GM19463 (cell line): Measurements from ENCODE around the gene NPIPB2.
"Not testable (repeated sequence)": the region's sequence is repeated elsewhere in the genome, so short reads cannot be mapped to it uniquely, and the experiment has no call there.

ENCODE experiments used
- ATAC-seq: cut with Tn5 transposase; IDR thresholded peaks from one replicate; pipeline ENCODE4 v1.9.1; 2021; ENCODE audit warnings: mild to moderate bottlenecking, moderate library complexity; ENCODE audit not compliant: unreplicated experiment

NPIPB2 gene

DNA sequence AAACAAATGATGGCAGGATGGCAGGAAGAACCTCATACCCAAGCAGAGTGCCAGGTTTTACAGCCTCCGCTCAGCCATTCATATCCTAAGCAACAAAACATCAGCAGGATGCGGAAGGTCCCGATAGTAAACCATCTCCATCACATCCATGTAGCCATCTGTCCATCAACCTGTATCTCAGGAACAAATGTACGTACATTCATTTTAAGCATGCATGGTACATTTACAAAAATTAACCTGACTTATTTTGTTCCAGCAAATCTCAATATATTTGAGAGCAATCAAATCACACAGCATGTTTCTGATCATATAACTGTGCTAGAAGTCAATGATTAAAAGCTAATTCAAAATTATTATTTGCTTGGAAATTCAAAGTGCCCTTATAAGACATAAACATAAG is at the start of gene NPIPB2:
Gene NPIPB2, minus strand, starts transcription at position 101 of the 400 bp plus-strand sequence. Its CDS starts 0 bp downstream, at position 101.
- ATAC-seq, result not testable (repeated sequence)

DNA sequence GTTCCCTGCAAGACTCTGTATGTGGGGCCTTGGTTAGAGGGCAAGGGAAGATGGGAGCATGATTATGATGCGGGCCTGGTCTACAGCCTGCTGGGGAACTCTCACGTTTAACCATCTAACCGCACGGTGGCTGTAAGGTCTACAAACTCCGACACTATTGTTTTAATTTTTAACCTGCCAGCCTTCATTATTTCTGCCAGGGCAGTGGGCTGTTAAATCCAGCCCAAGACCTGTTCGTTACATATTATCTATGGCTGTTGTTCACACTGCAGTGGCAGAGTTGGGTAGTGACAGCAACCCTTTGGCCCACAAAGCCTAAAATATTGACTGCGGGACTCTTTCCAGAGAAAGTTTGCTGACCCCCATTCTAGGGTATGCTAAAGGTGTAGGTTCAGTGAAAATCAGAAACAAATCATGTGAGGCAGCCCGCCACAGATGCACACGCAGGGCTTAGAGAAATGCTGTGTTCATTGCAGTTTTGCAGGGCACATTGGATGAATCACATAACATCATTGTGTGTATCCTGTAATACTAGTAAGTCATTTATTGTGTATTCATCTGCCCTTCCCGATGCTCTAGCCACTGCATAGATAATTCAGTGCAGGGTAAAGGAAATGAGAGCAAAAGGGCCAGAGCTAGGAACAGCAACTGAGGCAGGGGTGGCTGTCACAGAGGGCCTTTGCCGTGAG is 49.0 kb upstream of the NPIPB2 start:
- peak; percentile 63 for ATAC-seq

DNA sequence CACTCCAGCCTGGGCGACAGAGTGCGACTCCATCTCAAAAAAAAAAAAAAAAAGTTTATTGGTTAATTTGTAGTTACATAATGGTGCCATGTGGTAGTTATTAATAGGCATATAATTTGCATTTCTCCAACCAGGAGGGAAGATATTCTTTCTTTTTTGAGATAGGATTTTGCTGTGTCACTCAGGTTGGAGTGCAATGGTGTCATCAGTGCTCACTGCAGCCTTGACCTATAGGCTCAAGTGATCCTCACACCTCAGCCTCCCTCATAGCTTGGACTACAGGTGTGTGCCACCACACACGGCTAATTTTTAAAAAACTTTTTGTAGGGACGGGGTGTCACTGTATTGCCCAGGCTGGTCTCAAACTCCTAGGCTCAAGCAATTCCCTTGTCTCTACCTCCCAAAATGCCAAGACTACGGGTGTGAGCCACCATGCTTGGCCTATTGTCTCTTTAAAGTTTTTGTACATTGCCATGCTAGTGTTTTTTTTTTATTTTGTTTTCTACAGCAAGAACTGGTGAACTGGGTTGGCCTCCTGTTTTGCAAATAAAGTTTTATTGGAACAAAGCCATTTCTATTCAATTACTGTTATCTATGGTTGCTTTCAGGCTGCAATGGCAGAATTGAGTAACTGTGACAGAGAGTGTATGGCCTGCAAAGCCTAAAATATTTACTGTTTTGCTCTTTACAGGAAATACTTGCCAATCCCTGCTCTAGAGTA is 46.6 kb upstream of the NPIPB2 start:
- ATAC-seq, result no peak

DNA sequence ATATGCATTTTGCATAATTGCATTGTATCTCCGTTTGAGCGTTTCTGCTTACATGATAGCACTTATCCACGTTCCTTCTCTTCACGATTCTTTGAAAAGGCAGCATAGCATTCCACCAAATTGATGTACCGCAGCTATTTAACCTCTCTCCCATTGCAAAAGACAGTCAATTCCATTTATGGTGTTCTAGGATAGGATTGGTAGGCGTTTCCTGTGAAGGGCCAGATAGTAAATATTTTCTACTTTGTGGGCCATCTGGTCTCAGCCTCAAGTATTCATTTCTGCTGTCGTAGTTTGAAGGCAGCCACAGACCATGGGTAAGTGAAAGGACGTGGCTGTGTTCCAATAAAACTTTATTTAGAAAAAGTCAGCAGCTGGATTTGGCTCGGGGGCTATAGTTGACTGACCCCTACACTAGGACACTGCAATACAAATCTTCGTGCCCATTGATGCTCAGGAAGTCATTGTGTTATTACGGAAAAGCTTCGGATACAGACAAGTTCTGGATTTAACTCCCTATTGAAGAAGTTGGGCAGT is 44.7 kb upstream of the NPIPB2 start:
- no peak for ATAC-seq

DNA sequence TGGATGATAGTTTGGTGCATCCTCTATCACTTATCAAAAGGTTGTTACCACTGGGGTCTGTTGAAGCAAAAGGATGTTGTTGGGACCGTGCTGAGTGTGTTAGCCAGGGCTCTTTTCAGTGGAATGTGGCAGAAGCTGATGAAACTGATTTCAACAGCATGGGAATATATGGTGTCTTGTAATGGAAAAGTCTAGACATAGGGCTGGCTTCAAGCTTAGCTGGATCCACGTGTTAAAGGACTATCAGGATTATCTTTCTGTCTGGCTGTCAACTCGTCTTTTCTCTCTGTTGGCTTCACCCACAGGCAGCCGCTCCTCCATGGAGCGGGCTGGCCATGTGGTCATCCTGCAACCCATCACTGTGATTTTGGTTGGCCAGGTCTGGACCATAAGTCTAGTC is 43.4 kb upstream of the NPIPB2 start:
- no peak for ATAC-seq

DNA sequence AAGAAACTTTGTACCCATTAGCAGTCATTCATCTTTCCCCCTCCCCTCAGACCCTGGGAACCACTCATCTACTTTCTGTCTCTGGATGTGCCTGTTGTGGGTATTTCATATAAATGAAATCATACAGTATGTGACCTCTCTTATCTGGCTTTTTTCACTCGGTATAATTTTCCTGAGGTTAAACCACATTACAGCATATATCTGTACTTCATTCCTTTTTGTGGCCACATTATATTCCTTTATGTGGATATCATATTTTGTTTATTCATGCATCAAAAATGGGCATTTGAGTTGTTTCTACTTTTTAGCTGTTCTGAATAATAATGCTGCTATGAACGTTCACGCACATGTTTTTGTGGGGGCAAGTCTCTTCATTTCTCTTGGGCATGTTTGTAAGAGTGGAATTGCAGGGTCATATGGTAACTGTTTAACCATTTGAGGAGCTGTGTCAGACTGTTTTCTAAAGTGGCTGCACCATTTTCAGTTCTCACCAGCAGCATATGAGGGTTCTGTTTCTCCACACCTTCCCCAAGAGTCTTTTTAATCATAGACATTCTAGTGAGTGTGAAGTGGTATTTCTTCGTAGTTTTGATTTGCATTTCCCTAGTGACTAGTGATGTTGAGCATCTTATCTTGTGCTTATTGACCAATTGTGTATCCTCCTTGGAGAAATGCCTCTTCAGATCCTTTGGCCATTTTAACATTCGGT is 38.4 kb upstream of the NPIPB2 start:
- ATAC-seq, result peak; percentile 41

DNA sequence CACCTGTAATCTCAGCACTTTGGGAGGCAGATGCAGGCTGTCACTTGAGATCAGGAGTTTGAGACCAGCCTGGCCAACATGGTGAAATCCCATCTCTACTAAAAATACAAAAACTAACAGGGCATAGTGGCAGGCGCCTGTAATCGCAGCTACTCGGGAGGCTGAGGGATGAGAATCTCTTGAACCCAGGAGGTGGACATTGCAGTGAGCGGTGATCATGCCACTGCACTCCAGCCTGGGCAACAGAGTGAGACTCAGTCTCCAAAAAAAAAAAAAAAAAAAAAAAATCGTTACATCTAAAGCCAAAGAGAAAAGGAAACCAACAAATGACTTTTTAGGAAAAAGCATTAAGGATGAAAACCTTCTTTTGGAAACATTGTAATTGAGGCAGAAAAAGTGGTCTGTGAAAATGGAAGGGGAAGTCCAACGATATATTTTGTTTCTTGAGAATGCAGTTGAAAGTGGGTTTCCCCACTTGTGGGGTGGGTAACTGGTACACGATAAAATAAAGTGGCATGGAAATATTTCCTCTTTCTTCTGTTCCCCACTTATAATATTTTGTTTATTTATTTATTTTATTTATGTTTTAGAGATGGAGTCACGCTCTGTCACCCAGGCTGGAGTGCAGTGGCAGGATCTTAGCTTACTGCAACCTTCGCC is 37.3 kb upstream of the NPIPB2 start:
- no peak for ATAC-seq

DNA sequence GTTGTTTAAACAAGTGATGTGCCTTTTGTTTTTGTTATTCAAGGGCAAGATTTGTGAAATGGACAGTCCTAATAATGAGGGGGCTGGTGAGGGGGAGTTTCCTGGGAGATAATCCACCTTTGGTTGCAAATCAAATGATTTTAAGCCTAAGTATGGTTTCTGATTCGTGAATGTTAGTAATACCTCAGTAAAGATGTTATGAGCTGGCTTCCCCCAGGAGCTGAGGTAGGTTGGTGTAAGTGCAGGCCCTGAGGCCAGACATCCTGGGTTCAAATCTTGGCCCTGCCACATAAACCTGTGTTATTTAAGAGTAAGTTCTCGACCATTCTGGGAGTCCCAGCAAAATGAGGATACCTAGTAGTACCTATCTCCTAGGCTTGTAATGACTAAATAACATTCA is 36.2 kb upstream of the NPIPB2 start:
- no peak for ATAC-seq

DNA sequence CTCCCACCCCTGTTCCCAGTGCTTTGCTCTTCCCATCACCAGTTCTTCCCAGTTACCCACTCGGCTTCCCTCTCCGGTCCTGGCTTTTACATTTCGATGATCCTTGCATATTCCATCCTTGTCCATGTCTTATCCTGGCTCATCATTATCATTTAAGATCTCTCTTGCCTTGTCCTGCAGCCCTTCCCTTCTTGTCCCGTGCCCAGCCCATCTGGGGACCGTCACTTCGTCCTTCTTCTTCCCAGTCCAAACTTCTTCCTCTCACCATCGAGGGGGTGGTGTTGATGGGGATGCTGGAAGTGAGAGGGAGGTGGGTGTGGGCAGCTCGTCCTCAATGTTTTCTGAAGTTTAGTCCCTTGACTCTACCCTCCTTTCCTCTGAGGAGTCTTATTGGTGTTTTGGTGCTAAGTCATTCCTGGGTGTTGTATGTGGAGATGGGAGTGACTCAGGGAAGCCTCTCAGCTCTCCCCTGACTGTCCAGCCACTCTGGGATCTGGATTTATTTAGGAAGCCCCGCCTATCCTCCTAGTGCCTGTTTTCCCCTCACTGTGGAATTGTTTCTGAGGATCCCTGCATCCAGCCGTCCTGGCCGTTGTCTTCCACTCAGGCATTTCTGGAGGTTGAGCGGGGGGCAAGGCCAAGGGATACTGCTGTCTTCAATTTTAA is 35.7 kb upstream of the NPIPB2 start:
- no peak for ATAC-seq

DNA sequence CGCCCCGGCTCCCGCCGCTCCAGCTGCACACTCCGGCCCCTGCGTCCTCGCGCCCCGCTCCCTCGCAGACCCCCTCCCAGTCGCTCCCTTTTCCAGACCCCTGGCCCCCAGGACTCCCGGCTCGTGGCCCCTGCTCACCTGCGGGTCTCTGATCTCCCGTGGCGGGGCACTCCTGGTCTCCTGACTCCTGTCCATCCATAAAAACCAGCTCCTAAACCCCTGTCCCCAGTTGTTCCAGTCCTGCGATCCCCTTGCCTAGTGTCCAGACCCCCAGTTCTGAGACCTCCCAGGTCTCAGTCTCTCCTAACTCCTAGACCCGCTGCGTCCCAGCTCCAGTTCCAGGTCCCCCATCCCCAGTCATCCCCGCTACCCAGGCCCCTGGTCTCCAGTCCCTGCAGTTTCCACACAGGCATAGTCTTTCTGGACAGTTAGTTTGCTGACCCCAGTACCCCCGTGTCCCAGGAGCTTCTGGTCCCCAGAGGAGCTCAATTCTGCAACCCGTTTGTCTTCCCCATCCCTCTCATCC is 35.1 kb upstream of the NPIPB2 start:
- ATAC-seq, result no peak

DNA sequence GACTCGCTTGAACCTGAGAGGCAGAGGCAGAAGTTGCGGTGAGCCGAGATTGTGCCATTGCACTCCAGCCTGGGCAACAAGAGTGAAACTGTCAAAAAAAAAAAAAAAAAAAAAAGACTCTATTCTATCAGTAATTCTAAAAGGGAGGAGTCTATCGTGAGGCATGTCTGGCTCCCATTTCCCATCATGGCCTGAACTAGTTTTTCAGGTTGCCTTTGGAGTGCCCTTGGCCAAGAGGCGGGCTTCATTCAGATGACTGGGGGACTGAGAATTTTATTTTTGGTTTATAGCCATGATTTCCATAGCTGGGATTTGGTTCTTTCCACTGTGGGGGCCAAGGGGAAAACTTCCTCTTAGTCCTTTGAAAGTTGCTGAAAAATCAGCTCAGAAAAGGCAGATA is 31.2 kb upstream of the NPIPB2 start:
- ATAC-seq, result no peak

DNA sequence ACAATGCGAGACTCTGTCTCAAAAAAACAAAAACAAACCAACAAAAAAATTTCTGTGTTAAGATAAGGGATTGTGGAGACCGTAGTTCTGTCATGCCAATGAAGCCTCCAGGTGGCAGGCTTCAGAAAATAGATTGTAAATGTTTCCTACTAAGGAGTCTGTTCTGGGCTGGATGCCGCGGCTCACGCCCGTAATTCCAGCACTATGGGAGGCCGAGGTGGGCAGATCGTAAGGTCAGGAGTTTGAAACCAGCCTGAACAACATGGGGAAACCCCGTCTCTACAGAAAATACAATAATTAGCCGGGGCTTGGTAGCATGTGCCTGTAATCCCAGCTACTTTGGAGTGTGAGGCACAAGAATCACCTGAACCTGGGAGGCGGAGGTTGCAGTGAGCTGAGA is 30.3 kb upstream of the NPIPB2 start:
- ATAC-seq, result no peak

DNA sequence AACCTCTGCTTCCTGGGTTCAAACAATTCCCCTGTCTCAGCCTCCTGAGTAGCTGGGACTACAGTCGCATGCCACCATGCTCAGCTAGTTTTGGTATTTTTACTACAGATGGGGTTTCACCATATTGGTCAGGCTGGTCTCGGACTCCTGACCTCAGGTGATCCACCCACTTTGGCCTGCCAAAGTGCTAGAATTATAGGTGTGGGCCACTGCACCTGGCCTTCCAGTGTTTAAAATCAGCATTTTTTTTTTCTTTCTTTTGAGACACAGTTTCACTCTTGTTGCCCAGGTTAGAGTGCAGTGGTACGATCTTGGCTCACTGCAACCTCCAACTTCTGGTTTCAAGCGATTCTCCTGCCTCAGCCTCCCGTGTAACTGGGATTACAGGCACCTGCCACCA is 28.4 kb upstream of the NPIPB2 start:
- not testable (repeated sequence) for ATAC-seq

DNA sequence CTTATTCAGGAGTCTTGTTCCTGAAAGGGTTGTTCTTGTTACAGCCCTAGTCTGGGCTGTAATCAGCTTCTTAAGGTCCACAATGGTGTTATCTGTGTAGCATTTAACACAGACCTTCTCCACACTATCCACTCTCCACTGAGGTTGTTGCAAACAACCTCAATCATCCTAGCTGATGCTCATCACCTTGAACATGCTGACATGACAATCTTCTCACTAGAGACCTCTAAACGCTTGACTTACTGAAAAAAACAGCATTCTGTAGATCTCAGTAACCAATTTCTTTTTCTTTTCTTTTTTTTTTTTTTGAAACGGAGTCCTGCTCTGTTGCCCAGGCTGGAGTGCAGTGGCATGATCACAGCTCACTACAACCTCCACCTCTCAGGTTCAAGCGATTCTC is 26.7 kb upstream of the NPIPB2 start:
- ATAC-seq, result no peak

DNA sequence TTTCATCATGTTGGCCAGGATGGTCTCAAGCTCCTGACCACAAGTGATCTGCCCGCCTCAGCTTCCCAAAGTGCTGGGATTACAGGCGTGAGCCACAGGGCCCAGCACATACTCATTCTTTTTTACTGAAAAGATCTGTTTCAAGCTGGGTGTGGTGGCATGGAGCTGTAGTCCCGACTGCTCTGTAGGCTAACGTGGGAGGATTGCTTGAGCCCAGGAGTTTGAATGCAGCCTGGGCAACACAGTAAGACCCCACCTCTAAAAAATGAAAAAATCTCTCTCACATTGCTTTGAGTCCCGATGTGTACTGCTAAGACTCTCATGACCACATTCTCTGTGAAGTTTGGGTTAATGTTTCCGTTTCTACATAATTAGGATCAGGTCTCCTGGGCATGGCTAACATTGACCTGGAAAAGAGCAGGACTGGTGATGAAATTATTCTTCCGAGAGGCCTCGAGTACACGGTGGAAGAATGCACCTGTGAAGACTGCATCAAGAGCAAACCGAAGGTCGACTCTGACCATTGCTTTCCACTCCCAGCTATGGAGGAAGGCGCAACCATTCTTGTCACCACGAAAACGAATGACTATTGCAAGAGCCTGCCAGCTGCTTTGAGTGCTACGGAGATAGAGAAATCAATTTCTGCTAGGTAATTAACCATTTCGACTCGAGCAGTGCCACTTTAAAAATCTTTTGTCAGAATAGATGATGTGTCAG is 25.5 kb upstream of the NPIPB2 start:
- ATAC-seq, result no peak

DNA sequence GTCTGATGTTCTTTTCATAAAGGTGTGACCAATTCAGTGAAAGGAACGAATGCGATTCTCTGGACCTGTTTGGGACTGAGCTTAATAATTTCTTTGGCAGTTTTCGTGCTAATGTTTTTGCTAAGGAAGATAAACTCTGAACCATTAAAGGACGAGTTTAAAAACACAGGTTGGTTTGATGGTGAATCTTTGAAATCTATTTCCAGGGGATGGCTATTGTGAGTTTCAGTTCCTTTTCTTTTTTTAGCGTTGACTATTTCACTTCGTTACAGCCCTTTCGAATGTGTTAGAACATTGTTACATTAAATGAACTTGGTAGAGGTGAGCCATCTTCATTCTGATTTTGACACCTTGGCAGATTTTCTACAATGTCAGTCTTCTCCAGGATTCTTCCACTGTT is 24.3 kb upstream of the NPIPB2 start:
- no peak for ATAC-seq

DNA sequence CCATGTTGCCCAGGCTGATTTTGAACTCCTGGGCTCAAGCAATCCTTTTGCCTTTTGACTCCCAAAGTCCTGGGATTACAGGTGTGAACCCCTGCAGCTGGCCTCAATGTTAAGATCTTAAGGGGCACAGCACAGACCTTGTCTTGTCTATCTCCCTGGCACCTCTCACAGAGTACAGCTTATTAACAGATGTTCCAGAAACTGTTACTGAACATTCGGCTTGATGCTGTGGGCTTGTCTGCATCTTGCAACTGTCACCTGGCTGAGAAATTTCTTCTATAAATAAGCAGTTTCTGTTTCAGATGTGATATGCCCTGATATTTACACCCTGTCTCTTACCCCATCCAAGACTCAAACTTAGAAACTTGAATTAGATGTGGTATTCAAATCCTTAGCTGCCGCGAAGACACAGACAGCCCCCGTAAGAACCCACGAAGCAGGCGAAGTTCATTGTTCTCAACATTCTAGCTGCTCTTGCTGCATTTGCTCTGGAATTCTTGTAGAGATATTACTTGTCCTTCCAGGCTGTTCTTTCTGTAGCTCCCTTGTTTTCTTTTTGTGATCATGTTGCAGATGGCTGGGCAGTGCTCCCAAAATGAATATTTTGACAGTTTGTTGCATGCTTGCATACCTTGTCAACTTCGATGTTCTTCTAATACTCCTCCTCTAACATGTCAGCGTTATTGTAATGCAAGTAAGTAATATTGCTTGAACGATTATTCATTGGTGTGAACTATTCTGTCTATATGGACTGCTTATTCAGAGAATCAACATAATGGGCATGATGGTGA is 23.1 kb upstream of the NPIPB2 start, which contains the start of gene TNFRSF17:
Gene TNFRSF17, plus strand, starts transcription at position 450 of the 791 bp plus-strand sequence. Its CDS starts 115 bp downstream, at position 565.
- ATAC-seq, result peak; percentile 77

DNA sequence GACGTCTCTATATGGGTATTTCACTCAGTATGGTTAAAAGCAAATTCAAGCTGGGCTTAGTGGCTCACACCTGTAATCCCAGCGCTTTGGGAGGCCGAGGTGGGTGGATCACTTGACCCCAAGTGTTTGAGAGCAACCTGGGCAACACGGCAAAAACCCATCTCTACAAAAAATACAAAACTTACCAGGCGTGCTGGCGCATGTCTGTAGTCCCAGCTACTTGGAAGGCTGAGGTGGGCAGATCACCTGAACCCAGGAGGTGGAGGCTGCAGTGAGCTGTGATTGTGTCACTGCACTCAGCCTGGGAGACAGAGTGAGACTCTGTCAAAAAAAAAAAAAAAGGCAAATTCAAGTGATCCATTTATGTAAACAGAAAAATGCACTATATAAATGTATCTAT is 21.9 kb upstream of the NPIPB2 start:
- ATAC-seq, result no peak

DNA sequence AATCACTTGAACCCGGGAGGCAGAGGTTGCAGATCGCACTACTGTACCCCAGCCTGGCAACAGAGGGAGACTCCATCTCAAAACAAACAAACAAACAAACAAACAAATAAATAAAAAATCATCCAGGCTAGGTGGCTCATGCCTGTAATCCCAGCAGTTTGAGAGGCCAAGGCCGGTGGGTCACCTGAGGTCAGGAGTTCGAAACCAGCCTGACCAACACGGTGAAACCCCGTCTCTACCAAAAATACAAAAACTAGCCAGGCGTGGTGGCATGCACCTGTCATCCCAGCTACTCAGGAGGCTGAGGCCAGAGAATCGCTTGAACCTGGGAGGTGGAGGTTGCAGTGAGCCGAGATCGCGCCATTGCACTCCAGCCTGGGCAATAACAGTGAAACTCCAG is 21.1 kb upstream of the NPIPB2 start:
- not testable (repeated sequence) for ATAC-seq
